HG03039 (cell line): ENCODE results near the gene AWAT1.
"Not testable (repeated sequence)": the region's sequence is repeated elsewhere in the genome, so short reads cannot be mapped to it uniquely, and the experiment has no call there.

Source experiments
- ATAC-seq: cut with Tn5 transposase; IDR thresholded peaks from one replicate; pipeline ENCODE4 v1.9.1; 2021; ENCODE audit warnings: mild to moderate bottlenecking, moderate library complexity; ENCODE audit not compliant: unreplicated experiment

The AWAT1 gene

GRCh38 chrX:70234355-70234754 lies at the start of gene AWAT1:
Gene AWAT1 (plus strand): TSS chrX:70234655. CDS start chrX:70234696, 41 bp downstream.
- ATAC-seq: no peak

- no peak for ATAC-seq
Observed at GRCh38 chrX:70190225-70190624, 44.2 kb upstream of the AWAT1 start.

GRCh38 chrX:70196961-70197720 lies 37.3 kb upstream of the AWAT1 start:
- peak; percentile 51 for ATAC-seq

- ATAC-seq: no peak
Observed at GRCh38 chrX:70201732-70202131, 32.7 kb upstream of the AWAT1 start.

- ATAC-seq: no peak
Observed at GRCh38 chrX:70208479-70208878, 26.0 kb upstream of the AWAT1 start.

- ATAC-seq: not testable (repeated sequence)
Observed at GRCh38 chrX:70209570-70209969, 24.9 kb upstream of the AWAT1 start.

GRCh38 chrX:70219938-70220764 lies 14.3 kb upstream of the AWAT1 start:
- ATAC-seq: no peak

GRCh38 chrX:70226048-70226447 lies 8.4 kb upstream of the AWAT1 start:
- no peak for ATAC-seq

GRCh38 chrX:70226687-70227086 lies 7.8 kb upstream of the AWAT1 start:
- ATAC-seq: no peak

- ATAC-seq: no peak
Observed at GRCh38 chrX:70231666-70232065, 2.8 kb upstream of the AWAT1 start.

- no peak for ATAC-seq
Observed at GRCh38 chrX:70240751-70241150, 6.3 kb downstream of the AWAT1 start.

- ATAC-seq: no peak
Observed at GRCh38 chrX:70241501-70241900, 7.0 kb downstream of the AWAT1 start.

GRCh38 chrX:70243601-70244000 lies 9.1 kb downstream of the AWAT1 start:
- not testable (repeated sequence) for ATAC-seq

- ATAC-seq: no peak
Observed at GRCh38 chrX:70244881-70245280, 10.4 kb downstream of the AWAT1 start.

GRCh38 chrX:70247252-70247651 lies 12.8 kb downstream of the AWAT1 start:
- ATAC-seq: no peak

GRCh38 chrX:70252491-70252890 lies 18.0 kb downstream of the AWAT1 start:
- ATAC-seq: no peak

GRCh38 chrX:70253377-70254062 lies 19.1 kb downstream of the AWAT1 start:
- ATAC-seq: no peak

- no peak for ATAC-seq
Observed at GRCh38 chrX:70254063-70254400, 19.6 kb downstream of the AWAT1 start.

GRCh38 chrX:70254909-70255308 lies 20.5 kb downstream of the AWAT1 start:
- no peak for ATAC-seq

GRCh38 chrX:70255452-70255851 lies 21.0 kb downstream of the AWAT1 start:
- ATAC-seq: no peak

- no peak for ATAC-seq
Observed at GRCh38 chrX:70257423-70258288, 23.2 kb downstream of the AWAT1 start.
